GM21619 (cell line): ENCODE measurements around the gene NTSR2.

Experiments
- ATAC-seq: cut with Tn5 transposase; IDR thresholded peaks from one replicate; pipeline ENCODE4 v1.9.1; 2021; ENCODE audit not compliant: unreplicated experiment

Gene NTSR2

DNA sequence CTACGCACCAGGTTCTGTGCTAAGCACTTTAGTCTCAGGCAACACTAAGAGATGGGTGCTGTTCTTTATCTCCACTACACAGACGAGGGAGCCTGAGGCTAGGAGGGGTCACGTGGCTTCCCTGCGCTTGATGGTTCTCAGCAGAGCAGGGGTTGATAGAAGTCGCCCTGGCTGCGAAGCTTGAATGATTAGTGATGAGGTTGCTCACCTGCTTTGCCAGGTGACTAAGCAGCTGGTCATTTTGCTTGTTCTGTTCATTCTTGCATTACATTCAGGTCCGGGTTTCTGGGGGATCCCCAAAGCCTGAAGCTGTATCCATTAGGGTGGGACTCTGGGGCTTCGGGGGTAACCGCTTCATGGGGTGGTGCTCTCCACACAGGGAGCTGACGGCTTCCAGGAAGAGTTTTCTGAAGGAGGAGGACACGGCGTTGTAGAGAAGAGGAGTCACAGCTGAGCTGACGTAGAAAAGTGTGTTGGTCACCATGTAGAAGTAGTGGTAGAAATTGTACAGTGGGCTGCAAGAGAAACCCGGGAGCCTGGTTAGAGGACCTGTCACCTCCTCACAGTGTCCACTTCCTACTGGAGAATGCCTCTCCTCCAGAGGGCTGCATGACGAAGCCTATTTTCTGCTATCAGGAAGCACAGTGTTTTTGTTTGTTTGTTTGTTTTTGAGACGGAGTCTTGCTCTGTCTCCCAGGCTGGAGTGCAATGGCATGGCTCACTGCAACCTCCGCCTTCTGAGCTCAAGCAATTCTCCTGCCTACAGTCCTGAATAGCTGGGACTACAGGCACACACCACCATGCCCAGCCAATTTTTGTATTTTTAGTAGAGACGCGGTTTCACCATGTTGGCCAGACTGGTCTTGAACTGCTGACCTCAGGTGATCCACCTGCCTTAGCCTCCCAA is 11.5 kb downstream of the NTSR2 start:
- ATAC-seq: no peak

DNA sequence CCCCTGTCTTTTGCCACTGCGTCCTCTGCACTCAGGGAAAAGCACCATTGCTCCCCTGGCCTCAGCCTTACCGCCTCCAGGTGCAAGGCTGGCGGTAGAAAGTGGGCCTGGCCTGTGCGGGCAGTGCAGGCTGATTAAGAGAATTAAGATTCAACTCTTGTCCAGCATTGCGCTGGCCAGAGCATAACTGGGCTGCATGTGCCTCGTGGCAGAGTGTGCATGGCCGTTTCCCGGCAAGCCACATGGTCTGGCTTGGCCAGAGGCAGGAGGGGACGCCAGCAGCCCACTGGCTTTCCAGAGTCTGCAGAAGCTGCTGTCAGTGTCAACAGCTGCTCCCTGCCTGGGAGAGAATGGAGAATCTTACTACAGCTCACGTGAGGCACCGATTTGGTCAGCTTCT is 12.3 kb downstream of the NTSR2 start:
- ATAC-seq: no peak

DNA sequence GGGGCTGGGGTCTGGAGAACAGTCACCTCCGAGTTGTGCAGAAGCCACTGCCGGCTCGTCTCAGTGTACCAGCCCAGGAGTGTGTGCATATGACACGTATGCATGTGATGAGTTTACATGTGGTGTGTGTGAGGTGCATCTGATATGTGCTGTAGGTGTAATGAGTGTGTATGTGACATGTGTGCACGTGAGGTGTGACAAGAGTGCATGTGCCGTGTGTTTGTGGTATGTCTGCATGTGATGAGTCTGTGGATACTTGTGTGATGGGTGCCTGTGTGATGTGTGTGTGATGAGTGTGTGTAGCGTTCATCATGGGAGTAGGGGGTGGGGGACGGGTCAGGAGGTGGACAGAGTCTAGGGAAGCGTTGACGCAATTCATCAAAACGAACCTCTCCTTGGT is 12.8 kb downstream of the NTSR2 start:
- no peak for ATAC-seq

DNA sequence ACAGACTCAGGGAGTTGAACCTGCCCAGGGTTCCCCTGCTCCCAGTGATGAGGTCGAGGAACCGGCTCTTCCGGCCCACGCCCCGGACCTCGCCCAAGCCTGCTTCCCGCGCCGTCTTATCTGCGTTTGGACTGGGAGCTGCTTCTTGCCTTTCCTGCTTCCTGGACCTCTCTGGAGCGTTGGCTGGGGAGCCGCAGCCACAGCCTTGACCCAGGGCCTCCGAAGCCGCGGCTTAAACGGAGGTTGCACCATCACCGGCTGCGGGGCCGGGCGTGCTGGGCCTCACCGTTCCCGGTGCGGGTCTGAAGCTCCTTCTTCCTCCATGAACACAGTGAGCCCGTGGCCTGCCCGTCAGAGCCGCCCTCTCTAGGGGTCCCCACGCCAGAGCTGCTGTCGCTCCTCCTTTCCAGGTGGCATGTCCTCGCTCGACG is 13.3 kb downstream of the NTSR2 start:
- ATAC-seq: no peak

DNA sequence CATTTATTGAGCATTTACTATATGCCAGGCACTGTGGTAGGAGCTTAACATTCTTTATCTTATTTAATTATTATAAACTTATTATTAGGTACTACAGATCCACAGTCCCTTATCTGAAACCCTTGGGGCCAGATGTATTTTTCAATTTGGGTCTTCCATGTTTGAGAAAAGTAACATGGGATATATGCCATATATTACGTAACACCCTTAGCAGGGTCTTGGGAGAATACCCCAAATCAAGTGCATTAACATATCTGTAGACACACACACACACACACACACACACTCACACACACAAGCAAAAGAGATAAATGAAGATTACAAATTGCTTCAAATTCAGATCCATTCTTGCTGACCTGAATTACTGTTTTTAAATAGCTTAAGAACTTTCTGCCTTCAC is 13.7 kb downstream of the NTSR2 start:
- no peak for ATAC-seq

DNA sequence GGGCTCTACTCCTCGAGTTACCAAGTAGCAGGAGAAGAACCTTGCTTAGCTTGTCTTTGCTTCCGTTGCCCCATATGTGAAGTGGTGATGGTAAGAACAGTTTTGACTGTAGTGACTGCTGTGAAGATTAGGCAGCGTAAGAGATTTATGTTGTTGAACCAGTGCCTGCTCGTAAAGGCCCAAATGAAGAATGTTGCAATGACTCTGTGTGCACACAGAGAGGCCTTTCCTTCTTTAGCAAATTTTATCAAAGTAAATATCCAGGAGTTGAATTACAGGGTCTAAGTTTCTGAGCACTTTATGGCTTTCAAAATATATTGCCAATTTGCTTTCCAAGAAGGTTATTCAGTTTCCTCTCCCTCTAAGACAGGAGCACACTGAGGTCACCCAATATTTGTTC is 14.5 kb downstream of the NTSR2 start:
- ATAC-seq: no peak

DNA sequence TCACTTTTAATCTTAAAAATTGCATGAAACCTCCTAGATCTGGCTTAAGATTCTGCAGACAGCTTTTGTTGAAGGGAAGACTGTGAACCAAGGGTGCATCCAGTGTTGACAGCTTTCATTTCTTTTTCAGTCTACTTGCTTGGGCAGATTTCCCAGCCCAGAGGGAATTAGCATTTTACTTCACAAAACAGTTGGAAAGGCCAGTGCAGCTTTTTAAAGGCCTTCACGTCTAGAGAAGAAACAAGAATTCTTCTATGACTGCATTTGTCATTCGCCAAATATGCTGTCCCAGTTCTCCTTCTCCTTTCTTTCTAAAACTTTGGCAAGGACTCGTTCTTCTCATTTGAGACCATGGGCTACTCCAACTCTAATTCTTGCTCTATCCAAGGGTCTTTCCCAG is 17.4 kb downstream of the NTSR2 start:
- no peak for ATAC-seq

DNA sequence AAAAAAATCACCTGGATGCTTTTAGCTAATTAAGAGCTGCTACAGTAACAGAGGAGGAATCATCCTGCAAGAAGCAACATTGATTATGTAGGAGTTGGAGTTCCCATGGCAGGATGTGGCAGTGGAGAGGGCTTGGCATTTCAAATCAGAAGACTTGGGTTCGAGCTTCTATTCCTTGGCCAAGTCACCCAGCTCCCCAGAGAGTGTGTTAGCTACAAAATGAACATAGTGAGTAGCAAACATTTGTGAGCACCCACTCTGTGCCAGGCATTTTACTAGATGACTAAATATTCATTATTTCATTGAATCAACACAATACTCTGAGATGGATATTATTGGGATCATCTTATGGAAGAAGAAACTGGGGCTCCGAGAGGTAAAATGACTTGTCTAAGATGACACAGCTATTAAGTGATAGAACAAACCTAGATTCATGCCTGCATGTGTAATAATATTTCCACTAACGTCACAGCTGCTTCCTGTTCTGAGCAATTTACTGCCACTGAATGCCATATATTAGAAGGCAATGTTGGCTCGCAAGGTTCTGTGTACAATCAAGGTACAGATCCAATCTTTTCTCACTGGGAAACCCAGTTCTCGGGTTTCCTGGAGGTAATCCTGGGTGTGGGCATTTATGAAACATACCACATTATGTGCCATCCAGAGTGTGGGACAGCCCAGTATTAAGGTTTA is 18.0 kb downstream of the NTSR2 start:
- no peak for ATAC-seq

DNA sequence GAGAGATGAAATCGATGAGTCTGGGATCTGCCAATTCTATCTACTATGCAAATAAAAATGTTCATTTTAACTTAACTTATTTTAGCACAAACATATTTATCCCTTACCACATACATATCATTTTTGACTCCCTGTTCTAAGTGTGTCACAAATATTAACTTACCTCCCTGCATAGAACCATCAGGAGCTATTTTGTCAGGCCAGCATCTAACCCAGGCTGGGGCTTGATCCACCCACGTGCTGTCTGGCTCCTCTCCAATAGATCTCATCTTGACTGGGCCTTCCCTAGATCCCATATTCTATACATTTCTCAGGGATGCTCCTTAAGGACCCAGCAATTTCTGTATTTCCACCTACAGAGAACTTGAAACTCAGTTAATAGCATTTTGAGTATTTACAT is 20.9 kb downstream of the NTSR2 start:
- ATAC-seq: no peak

DNA sequence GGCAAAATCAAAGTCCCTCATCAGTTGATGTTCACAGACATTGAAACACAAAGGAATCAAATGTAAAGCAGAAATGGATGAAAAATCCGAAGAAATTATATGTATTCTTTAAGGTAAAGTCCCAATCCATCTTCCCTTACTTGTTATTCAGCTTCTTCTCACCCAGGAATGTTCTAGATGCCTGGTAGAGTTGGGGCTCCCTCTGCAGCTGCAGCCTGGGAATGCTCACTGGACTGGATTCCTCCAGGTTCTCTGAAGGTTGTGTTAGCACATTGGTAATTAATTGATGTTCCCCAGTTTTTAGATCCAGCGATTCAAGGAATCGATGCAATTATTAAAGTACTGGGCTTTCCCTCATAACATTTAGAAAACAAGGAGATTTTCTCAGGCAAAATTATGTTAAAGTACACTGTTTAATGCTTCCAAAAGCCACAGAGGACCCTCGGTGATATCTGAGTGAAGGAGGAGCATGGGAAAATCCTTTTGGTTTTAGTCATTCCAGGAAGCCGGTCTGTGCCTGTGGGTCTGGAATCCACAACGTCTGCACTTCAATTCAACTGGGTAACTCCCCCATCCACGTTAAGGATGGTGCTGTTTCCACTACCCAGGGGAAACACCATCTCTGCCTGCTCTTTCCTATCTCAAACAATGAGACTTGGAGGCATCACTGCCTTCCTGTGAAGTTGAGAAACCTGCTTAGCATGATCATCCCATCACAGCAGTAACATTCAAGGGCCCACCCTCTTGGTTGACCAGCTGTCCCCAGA is 22.0 kb downstream of the NTSR2 start:
- ATAC-seq: no peak

DNA sequence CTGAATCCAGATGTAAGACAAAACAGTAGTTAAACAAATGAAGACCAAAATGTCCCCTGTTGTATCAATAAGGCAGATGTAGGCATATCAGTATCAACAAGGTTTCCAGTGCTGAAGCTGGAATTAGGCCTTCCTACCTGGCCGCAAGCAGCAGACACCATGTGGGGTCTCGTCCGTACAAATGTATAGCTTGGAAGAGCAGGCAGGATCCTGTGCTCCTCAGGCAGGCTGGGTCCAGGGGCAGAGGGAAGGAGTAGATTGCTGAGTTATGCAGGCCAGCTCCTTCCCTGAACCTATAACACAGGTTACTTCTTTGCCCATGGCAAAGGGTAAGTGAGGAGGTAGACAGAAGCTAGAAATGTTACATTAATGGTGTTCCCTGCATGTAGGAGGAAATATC is 23.5 kb downstream of the NTSR2 start:
- no peak for ATAC-seq

DNA sequence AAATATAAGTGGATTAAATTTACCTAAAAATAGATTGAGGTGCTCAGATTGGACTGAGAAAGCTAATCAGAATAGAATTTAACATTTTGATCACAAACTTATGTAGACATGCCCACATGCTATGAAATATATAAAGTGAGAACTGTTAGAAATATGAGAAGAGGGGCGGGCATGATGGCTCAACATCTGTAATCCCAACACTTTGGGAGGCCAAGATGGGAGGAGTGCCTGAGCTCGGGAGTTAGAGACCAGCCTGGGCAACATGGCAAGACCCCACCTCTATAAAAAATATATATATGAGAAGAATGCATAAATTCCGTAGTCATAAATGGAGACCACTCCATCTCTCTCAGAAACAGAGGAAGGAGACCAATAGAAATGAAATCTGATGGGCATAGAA is 25.7 kb downstream of the NTSR2 start:
- ATAC-seq: no peak

DNA sequence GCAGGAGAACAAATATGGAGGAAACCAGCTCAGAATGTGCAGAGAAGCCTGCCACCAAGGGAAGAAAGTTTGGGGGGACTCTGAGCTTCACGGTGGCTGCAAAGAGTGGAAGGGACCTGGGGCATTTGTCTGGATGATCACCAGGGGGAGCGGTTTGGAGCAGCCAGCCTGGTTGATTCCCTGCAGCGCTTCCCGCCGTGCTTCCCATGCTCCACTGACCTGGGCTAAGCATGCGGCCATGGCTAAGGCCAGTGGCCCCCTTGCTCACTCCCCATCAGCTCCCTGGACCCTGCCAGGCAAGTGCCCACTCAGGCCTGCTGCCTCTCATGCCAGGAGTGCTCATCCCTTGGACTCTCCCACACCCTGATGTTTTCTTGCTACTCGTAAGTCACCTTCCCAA is 27.0 kb downstream of the NTSR2 start:
- ATAC-seq: no peak

DNA sequence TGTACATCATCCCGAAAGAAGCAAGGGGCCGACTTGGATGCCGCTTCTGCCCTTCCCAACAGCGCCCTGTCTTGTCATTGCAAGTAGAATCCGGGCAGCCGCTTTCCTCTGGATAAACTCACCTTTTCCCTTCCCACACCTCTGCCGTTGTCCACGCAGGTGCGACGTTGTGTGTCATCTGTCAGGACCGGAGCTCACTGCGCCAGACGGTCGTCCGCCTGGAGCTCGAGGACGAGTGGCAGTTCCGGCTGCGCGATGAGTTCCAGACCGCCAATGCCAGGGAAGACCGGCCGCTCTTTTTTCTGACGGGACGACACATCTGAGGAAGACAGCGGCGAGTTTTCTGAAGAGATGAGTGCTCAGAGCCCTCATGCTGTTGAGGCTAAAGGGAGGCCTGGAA is 29.9 kb downstream of the NTSR2 start:
- no peak for ATAC-seq

DNA sequence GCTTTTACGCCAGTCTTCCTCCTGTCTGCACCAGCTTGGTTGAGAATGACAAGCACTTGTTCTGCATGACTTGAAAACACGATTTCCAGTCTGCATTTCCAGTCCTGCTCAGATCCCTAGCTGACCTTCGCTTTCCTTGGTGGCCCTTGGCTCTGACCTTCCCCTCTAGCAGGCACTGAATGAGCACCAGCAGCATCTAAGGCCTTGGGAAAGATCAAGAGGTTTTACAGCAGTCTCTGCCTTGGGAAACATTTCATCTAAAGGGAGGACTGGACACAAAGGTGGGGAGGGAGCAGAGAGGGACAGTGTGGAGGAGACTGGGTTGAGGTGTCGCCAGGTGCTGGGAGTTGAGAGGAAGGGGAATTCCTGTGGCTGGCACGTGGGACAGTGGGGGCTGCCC is 30.5 kb downstream of the NTSR2 start:
- ATAC-seq: no peak

DNA sequence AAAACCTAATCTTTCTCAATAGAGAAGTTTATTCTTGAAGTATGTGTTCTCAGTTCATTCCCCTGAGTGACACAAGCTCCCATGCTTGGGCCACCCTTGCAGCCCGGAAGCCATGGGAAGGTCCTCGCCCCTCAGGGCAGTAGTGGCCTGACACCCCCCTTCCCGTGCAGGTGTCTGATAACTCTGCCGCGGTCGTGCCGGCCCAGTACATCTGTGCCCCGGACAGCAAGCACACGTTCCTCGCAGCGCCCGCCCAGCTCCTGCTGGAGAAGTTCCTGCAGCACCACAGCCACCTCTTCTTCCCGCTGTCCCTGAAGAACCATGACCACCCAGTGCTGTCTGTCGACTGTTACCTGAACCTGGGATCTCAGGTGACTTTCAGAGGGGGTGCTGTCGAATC is 32.4 kb downstream of the NTSR2 start:
- no peak for ATAC-seq

DNA sequence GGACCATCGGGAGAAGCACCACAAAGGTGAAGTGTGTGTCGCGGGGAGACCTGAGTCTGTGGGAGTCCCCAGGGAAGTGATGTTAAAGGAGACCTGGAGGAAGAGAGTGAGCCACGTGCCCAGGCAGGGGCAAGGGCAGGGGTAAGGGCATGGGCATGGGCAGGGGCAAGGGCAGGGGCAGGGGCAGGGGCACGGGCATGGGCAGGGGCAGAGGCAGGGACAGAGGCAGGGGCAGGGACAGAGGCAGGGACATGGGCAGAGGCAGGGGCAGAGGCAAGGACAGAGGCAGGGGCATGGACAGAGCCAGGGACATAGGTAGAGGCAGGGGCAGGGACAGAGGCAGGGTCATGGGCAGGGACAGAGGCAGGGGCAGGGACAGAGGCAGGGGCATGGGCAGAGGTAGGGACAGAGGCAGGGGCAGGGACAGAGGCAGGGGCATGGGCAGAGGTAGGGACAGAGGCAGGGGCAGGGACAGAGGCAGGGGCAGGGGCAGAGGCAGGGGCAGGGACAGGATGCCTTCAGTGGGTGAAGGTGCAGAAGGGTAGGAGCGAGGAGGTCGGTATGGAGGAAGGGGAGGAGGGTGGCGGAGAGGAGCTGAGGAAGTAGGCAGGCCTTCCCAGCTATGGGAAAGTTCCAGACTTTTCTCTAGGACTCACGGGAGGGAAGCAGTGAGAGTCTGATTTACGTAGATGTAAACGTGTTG is 33.3 kb downstream of the NTSR2 start:
- ATAC-seq: no peak

DNA sequence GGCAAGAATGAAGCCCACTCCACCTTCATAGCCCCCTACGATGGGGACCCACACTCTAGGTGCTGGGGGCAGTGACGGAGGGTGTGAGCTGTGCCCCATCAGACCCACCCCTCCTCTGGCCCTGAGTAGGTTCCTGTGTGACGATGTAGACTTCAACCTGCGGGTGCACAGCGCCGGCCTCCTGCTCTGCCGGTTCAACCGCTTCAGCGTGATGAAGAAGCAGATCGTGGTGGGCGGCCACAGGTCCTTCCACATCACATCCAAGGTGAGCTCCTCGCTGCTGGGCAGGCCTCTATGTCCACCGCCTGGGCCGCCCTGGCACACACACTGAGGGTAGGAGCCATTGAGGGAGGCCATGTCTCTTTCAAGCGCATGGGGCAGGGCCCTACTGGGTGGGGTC is 34.9 kb downstream of the NTSR2 start:
- ATAC-seq: no peak

DNA sequence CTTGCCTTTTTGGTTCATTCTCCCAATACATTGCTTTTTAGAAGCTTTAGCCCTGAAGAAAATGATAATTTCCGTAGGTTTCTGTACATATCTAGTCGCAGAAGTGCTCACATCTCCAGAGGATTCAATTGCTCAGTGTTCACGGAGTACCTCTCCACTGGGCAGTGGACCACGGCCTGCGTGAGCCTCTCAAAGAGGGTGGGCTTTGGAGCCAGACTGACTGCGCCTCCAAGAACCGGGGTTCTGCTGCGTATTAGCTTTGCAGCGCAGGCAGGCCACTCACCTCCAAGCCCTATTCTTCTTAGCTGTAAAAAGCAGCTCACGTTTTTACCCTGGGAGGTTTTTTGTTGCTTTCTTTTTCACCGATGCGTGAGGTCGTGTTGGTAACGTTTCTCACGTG is 35.4 kb downstream of the NTSR2 start:
- ATAC-seq: no peak

DNA sequence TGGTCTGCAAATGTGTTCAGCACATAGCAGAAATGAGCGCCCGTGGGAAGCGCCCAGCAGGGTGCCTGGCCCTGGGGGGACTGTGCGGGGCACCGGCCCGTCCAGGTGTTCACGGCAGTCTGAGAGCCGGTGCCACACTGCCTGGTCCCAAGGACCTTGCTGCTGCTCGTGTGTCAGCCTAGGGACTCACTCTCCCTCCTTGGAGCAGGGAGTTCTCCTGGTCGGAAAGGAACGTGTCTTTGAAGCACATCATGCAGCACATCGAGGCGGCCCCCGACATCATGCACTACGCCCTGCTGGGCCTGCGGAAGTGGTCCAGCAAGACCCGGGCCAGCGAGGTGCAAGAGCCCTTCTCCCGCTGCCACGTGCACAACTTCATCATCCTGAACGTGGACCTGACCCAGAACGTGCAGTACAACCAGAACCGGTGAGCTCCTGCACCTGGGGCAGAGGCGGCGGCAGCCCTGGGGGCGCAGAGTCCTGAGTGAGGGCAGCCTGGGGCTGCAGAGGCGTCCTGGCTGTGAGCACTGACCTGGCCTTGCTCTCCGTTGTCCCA is 36.0 kb downstream of the NTSR2 start:
- ATAC-seq: no peak

DNA sequence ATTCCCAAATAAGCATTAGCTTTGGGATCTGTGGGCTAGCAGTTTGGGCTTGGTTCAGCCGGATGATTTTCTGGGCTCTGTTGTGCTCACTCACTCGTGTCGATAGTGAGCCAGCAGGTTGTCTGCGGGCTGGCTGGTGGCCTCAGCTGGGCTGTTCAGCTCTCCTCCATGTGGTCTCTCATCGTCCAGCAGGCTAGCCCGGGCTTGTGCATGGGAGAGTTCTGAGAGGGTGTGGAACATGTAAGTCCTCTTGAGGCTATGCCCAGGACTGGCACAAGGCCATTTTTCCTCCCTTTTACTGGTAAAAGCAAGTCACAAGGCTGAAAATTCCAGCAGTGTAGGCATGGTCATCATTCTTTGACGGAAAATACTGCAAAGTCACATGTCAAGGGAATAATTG is 38.5 kb downstream of the NTSR2 start:
- ATAC-seq: no peak
